Endothelial cell of umbilical vein (primary cell): ENCODE results near the gene ATP2B2.

ENCODE experiments used
- EZH2 ChIP-seq: IDR thresholded peaks from 2 replicates; pipeline ENCODE4 v1.6.1; 2012; ENCODE audit warnings: borderline replicate concordance, low read depth, mild to moderate bottlenecking, moderate library complexity, low read length, inconsistent platforms; ENCODE audit not compliant: severe bottlenecking
- FOS ChIP-seq: IDR thresholded peaks from 2 replicates; pipeline ENCODE4 v1.6.1; 2011; ENCODE audit warnings: mild to moderate bottlenecking, low read length, moderate library complexity, borderline replicate concordance; ENCODE audit not compliant: insufficient read depth
- JUN ChIP-seq: IDR thresholded peaks from 2 replicates; pipeline ENCODE4 v1.6.1; 2011; ENCODE audit warnings: borderline replicate concordance, low read depth; ENCODE audit not compliant: insufficient read length, insufficient read depth
- MYC ChIP-seq: IDR thresholded peaks from one replicate; pipeline ENCODE4 v1.6.1; 2011; ENCODE audit warnings: mild to moderate bottlenecking, low read depth, low read length
- POLR2A ChIP-seq: IDR thresholded peaks from 2 replicates; pipeline ENCODE4 v1.6.1; 2012; ENCODE audit warnings: low read depth, mild to moderate bottlenecking, control low read depth, low read length
- POLR2AphosphoS5 ChIP-seq: IDR thresholded peaks from 2 replicates; pipeline ENCODE4 v1.6.1; 2012; ENCODE audit warnings: low read depth, mild to moderate bottlenecking, control low read depth, low read length, moderate library complexity; ENCODE audit not compliant: insufficient read depth
- TF ChIP-seq, protein P1 (sequence below), 2 donors: IDR thresholded peaks; 1 replicate in 1 of 2; 2 replicates in 1 of 2; pipeline ENCODE4 v1.5.1; 2011; ENCODE audit warnings: low read length in 2 of 2, mild to moderate bottlenecking in 2 of 2, moderate library complexity in 2 of 2, control low read depth in 1 of 2, inconsistent platforms in 1 of 2, low read depth in 1 of 2; ENCODE audit not compliant: insufficient read depth in 1 of 2; ENCODE audit errors: extremely low read depth in 1 of 2
- TF ChIP-seq, protein P2 (sequence below): IDR thresholded peaks from 2 replicates; pipeline ENCODE4 v1.6.1; 2011; ENCODE audit not compliant: insufficient read depth, insufficient read length

DNA sequence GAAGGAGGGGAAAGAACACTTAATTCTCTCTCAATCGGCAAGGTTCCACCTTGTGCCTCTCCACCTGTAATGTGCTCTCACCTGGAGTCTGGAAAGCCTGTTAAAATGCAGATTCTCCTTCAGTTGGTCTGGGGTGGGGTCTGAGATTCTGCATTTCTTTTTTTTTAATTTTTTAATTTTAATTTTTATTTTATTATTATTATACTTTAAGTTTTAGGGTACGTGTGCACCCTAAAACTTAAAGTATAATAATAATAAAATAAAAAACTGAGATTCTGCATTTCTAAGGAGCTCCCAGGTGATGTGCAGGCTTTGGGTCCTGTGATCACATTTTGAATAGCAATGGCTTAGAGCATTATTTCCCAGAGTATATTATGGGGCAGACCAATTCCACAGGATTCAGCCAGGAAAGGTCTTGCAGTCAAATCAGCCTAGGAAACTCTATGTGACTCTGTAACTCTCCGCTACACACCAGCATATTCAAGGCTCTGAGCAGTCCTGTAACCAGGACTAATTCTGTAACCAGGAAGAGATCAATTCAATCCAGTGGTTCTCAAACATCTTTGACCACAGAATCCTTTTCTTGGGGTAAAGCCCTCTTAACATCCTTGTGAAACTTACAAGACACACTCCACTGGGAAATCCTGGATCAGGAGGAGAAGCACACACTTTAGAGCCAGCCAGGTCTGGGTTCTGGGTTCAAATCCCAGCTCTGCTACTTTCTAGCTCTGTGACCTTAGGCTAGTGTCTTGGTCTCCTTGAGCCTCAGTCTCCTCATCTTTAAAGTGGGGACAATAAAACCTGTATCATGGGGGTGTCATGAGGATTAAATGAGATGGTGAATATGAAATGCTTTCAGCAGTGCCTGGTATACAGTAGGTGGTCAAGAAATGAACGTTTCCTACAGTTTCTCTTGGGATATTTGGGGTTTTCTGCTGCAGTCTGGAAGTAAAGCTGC lies 122.2 kb downstream of the ATP2B2 start:
- TF ChIP-seq, protein P1, sequence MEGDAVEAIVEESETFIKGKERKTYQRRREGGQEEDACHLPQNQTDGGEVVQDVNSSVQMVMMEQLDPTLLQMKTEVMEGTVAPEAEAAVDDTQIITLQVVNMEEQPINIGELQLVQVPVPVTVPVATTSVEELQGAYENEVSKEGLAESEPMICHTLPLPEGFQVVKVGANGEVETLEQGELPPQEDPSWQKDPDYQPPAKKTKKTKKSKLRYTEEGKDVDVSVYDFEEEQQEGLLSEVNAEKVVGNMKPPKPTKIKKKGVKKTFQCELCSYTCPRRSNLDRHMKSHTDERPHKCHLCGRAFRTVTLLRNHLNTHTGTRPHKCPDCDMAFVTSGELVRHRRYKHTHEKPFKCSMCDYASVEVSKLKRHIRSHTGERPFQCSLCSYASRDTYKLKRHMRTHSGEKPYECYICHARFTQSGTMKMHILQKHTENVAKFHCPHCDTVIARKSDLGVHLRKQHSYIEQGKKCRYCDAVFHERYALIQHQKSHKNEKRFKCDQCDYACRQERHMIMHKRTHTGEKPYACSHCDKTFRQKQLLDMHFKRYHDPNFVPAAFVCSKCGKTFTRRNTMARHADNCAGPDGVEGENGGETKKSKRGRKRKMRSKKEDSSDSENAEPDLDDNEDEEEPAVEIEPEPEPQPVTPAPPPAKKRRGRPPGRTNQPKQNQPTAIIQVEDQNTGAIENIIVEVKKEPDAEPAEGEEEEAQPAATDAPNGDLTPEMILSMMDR (IDR thresholded peaks at IDR 0.05; ENCODE audit: extremely low read depth in 1 of 2, insufficient read depth in 1 of 2, low read depth in 1 of 2, low read length in 2 of 2) = no peak
- TF ChIP-seq POLR2A = no peak
- no peak for TF ChIP-seq FOS
- no peak for TF ChIP-seq EZH2
- TF ChIP-seq POLR2AphosphoS5 = no peak
- TF ChIP-seq MYC = no peak
- TF ChIP-seq, protein P2, sequence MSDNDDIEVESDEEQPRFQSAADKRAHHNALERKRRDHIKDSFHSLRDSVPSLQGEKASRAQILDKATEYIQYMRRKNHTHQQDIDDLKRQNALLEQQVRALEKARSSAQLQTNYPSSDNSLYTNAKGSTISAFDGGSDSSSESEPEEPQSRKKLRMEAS = no peak
- TF ChIP-seq JUN = no peak
